SK-N-SH (cell line): Measurements from ENCODE around the gene CCT8L2.
"Not testable (repeated sequence)": the region's sequence is repeated elsewhere in the genome, so short reads cannot be mapped to it uniquely, and the experiment has no call there.

ENCODE experiments used
- CHD2 ChIP-seq: fragments of 150-350 bp; IDR thresholded peaks from 2 replicates; pipeline ENCODE4 v1.6.1; 2018; ENCODE audit warnings: low read length; ENCODE audit not compliant: partially characterized antibody
- CTCF ChIP-seq: fragments of 200-600 bp; sonication (generic); IDR thresholded peaks from 2 replicates; pipeline ENCODE4 v1.6.1; 2017; ENCODE audit warnings: antibody characterized with exemption, mild to moderate bottlenecking, moderate library complexity
- ELF1 ChIP-seq: IDR thresholded peaks from 2 replicates; pipeline ENCODE4 v1.4.0; 2012
- JUND ChIP-seq: IDR thresholded peaks from 2 replicates; pipeline ENCODE4 v1.4.0; 2012
- MAX ChIP-seq: IDR thresholded peaks from 2 replicates; pipeline ENCODE4 v1.4.0; 2012; ENCODE audit warnings: low read depth
- MEF2A ChIP-seq: IDR thresholded peaks from 2 replicates; pipeline ENCODE4 v1.4.0; 2012; ENCODE audit warnings: low read depth, borderline replicate concordance
- MXI1 ChIP-seq: IDR thresholded peaks from 2 replicates; pipeline ENCODE4 v1.6.1; 2012; ENCODE audit warnings: mild to moderate bottlenecking, low read depth, low read length, improper control_type of control experiment
- POLR2AphosphoS5 ChIP-seq: IDR thresholded peaks from 2 replicates; pipeline ENCODE4 v1.6.1; 2012; ENCODE audit warnings: low read depth, low read length
- RAD21 ChIP-seq: IDR thresholded peaks from 2 replicates; pipeline ENCODE4 v1.6.1; 2012; ENCODE audit warnings: mild to moderate bottlenecking, low read length
- RFX5 ChIP-seq: IDR thresholded peaks from 2 replicates; pipeline ENCODE4 v1.6.1; 2012; ENCODE audit warnings: mild to moderate bottlenecking, improper control_type of control experiment, low read length
- RXRA ChIP-seq: IDR thresholded peaks from 2 replicates; pipeline ENCODE4 v1.4.0; 2012; ENCODE audit warnings: low read depth, mild to moderate bottlenecking, borderline replicate concordance
- USF1 ChIP-seq: IDR thresholded peaks from 2 replicates; pipeline ENCODE4 v1.4.0; 2012; ENCODE audit warnings: low read depth, borderline replicate concordance
- YY1 ChIP-seq: IDR thresholded peaks from 2 replicates; pipeline ENCODE4 v1.4.0; 2012; ENCODE audit warnings: low read depth, mild to moderate bottlenecking

GRCh38 chr22:16558376-16558945, 34.1 kb downstream of the CCT8L2 start:
- TF ChIP-seq CTCF, CHD2, POLR2AphosphoS5, MAX, USF1, RAD21, JUND, ELF1, RXRA, MXI1, YY1, MEF2A, RFX5: not testable (repeated sequence)
